GF-D8 (cell line): ENCODE data around the gene SNTG2.

Experiments used
- DNase-seq: peaks from one replicate; lab custom pipeline; 2025; lab: John Stamatoyannopoulos, UW

The SNTG2 gene

DNA sequence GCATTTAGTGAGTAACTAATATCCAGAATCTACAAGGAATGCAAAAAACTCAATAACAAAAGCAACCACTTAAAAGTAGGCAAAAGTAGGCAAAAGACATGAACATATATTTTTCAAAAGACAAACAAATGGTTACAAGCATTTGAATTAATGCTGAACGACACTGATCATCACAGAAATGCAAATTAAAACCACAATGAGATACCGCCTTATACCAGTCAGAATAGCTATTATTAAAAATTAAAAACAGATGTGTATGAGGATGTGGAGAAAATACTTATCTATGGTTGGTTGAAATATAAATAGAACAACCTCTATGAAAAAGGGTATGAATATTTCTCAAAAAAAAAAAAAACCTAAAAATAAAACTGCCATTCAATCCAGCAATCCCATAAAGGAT lies 51.7 kb downstream of the SNTG2 start:
- no peak for DNase-seq

DNA sequence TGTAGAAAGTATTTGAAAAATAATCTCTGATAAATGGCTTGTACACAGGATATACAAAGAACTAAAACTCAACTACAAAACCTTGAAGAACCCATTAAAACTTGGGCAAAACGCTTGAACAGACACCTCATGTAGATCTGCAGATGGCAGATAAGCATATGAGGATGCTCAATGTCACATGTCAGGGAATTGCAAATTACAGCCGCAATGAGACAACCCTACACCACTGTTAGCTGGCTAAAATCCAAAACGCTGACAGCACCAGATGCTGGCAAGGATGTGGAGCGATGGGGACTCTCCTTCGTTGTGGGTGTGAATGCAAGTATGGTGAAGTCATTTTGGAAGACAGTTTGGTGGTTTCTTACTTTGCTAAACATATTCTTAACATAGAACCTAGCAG lies 53.7 kb downstream of the SNTG2 start:
- DNase-seq, result no peak

DNA sequence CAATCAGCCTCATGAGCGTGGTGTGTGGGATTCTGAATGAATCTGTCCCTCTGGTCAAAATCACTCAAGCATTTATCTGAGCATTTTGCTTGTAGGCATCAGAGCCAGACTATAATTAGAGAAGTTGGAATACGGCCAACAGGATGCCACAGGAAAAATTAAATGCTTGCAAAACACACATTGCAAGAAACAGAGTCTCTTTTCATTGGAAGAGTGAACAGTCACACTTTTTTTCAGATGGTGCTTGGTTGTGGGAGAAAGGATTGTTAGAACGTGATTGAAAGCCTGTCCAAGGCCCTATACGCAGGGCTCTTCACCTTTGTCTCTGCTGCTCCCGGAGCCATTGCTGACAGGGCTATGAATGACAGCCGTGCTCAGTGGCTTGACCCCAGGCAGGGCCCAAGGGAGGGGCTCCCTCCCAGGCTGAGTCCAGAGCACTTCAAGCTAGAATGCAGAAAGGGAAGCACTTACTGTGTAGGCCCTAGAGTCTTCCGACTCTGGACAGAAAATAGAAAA lies 59.8 kb downstream of the SNTG2 start:
- peak; percentile 41 for DNase-seq

DNA sequence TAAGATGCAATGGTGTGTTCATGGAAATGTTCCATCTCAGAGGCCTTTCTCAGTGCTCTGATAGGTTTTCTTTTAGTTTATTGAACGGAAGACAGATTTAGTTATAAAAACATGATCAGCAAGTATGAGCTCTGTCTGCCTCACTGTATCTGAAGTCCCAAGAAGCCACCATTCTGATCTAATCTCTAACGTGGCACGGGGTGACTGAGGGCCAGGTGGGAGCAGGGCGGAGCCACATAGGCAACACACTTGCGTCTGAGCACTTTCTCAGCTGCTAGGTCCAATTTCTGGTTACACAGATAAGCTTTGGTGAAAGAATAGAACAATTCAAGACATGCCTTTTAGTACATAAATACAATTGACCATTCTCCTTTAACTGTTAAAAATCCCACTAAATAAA lies 60.4 kb downstream of the SNTG2 start:
- no peak for DNase-seq

DNA sequence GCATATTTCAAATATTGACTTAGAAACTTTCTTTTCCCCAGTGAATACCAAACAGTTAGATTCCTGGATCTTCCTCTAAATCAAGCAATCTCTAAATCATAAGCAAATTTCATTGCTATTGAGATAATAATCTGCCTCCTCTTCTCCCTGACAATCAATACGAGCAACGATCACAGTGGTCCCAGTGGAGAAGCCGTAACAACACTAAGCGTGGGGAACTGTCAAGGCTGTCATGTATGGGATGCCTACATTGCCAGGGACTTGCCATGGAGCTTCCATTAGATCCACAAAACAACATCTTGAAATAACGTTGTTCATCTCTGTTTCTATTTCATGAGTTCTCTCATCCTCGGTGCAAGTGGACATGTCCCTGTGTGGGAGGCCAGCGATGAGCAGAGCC lies 61.3 kb downstream of the SNTG2 start:
- no peak for DNase-seq

DNA sequence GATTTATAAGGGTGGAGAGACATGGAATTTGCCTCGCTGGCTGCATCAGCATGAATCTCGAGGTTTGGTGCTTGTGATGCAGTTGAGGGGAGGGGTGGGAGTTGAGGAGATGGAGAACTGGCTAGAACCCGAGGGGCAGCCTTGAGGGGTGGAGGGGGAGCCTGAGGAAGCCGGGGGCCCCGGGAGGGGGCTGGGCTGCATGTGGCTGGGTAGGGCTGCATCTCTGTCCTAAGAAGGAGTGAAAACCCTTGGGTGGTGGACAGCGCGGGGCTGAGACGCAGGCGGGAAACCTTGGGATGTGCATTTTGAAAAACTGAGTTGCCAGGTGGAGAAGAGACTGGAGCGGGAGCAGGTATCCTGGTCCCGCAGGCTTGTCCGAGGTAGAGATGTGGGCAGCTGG lies 64.2 kb downstream of the SNTG2 start:
- DNase-seq, result no peak

DNA sequence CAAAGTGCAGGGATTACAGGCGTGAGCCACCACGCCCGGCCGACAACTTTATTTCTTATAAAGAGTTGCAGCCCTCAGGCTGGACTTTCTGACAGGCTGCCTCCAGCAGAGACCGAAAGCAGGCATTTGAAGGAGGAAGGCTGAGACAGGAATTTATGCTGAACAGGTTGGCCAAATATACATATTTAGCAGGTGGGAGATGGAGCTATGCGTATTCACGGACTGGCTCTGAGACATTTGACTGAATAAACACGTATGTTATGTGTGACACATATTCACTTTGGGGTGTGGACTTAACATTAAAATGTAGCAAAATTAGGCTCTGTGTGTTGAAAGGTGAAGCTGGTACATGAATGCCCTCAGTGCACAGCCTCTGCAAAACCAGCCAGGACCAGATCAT lies 65.9 kb downstream of the SNTG2 start:
- DNase-seq, result no peak

DNA sequence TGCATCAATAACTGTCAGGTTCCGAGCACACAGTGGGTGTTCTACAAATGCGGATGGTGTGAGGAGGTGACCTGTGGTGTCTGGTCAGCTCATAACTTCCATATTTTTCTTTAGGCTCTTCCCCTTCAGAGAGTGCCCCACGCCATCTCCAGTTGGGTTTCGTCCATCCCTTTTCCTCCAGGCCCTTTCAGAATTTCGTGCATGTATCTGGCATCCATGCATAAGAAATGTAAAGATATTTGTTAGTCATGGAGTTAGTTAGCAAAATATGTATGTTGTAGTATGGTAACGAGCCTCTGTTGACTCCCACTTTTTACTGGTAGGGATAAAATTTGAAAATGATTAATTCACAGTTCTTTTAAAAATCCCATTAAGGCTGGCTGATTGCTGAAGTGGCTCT lies 67.2 kb downstream of the SNTG2 start:
- DNase-seq, result no peak

DNA sequence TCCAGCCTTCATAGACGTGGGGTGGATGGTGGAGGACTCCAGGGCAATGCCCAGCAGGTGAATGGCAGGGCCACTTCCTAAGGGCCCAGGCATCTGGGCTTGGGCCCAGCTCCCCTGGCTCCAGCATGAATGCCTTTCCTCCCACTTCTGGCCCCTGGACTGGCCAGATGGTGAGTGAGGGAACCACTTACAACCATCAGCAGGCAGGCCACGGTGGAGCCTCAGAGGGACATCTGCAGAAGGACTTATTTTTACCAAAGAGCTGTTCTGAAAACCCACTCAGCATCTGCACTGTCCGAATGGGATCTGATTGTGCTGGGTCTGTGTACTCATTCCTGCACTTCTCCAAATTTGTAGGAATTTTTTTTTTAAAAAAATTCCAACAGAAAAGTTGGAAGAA lies 69.6 kb downstream of the SNTG2 start:
- no peak for DNase-seq

DNA sequence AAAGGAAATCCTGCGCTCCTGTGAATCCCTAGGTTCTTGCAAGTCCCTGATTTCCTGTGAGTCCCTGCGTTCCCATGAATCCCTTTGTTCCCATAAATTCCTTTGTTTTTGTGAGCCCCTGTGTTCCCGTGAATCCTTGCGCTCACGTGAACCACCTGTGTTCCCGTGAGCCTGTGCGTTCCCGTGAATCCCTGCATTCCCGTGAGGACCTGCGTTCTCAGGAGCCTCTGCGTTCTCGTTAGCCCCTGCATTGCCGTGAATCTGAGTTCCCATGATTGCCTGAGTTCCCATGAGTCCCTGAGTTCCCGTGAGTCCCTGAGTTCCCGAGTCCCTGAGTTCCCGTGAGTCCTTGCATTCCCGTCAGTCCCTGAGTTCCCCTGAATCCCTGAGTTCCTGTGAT lies 71.5 kb downstream of the SNTG2 start:
- no peak for DNase-seq

DNA sequence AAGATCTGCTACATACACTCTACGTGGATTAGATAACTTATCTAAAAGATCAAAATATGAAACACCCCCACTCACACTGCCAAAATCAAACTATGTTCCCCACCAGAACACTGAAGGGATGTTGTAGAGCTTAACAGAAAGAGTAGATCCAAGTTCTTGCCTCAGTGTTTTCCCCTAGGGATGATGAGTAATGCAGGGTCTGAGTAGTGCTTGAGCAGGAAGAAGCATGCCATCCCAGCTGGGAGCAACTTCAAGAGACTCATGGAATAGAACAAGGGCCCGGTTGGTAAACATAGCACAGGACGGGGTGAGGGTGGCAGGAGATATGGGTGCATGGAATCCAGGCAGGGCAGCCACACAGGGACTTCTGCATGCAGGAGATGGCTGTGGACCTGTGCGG lies 74.3 kb downstream of the SNTG2 start:
- no peak for DNase-seq

DNA sequence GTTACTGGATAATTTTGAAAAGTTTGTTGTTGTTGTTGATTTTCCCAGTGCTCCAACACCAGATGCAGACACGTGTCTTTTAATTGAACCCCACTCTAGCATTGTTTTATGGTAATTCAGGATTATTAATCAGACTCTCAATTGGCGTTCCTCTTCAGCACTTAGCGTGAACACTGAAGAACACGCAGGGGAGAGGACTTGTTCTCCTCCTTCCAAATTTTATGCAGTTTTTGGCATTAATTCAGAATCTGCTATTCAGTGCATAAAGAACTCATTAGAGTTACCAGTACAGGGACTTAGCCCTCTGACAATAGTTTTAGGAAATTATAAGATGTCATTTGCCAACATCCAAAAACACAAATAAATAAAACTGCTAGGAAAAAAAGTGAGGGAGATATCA lies 75.5 kb downstream of the SNTG2 start:
- DNase-seq, result no peak

DNA sequence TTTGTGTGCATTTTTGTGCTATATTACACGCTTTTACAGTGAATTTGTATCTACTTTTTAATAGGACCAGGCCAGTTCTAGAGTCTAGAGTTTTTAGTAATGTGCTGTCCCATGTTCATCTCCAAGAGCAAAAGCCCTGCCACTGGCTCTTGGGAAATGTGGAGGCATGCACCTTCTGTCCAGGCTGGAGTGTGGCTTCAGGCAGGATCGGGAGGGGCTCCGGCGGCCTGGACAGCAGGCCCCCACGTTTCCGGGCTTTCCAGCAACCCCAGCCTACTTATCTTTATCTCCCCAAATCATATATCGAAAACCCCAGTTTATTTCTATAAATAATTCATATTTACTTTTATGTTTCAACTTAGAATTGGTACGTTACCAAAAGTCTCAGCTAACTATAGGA lies 78.2 kb downstream of the SNTG2 start:
- DNase-seq, result no peak

DNA sequence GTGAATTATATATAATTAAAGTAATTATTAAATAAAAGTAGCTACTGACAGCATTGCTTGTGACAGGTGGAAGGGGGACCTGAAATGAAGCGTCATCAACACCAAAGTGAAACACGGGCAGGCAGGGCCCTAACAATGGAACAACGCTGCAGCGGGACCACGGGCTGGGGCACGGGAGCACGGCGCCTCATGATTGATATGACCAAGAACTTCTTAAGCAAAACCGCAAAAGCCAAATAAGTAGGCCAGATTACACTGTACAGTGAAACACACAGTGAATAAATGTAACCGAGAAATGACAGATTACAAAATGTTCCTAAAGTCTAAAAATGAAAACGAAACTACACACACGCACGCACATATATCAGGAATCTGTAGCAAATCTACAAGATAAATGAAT lies 81.4 kb downstream of the SNTG2 start:
- no peak for DNase-seq

DNA sequence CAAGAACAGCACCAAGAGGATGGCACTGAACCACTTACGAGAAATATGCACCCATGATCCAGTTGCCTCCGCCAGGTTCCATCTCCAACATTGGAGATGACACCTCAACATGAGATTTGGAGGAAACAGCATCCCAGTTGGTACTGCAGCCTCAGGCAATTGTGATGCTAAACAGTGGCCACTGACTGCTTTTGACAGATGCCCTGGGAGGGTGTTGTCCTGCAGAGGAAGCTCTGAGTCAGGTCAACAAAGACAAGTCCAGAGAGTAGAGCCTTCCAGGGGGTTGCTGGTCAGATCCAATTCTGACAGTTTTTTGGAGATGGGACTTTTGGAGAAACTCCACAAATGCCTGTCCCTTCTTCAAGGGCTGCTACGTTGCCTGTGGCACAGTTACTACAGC lies 82.4 kb downstream of the SNTG2 start:
- no peak for DNase-seq

DNA sequence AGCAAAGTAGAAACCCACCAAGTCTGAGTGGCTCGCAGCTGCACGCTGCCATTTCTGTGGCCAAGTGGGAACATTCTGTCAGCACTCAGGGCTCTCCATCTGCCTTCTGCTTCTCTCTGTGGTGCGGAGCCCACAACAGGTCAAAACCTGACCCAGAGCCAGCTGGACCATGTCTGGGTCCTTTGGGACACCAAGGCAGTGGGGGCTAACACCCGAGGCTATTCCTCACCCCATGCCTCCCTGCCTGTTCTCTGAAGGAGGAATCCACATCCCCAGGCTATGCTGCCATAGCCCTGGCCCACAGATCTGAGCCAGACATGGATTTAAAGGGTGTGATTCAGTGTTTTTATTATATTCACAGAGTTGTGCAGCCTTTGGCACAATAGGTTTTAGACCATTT lies 86.4 kb downstream of the SNTG2 start:
- DNase-seq, result no peak

DNA sequence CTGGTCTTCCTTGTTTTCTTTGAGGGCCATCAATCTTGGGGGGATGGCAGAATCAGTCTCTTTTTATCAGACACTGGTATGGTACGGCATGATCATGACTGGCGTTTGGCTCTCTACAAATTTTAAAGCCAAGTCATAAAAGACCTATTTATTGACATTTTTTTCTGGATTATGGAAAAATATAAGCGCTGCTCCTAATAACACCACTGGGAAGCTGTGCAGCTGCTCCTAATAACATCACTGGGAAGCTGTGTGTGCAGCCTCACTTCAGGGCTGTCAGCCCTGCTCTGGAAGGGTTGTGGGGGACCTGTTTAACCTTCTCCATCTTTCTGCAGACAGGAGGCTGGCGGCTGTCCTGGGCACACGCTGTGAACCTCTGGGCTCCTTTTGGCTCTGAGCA lies 88.9 kb downstream of the SNTG2 start:
- no peak for DNase-seq

DNA sequence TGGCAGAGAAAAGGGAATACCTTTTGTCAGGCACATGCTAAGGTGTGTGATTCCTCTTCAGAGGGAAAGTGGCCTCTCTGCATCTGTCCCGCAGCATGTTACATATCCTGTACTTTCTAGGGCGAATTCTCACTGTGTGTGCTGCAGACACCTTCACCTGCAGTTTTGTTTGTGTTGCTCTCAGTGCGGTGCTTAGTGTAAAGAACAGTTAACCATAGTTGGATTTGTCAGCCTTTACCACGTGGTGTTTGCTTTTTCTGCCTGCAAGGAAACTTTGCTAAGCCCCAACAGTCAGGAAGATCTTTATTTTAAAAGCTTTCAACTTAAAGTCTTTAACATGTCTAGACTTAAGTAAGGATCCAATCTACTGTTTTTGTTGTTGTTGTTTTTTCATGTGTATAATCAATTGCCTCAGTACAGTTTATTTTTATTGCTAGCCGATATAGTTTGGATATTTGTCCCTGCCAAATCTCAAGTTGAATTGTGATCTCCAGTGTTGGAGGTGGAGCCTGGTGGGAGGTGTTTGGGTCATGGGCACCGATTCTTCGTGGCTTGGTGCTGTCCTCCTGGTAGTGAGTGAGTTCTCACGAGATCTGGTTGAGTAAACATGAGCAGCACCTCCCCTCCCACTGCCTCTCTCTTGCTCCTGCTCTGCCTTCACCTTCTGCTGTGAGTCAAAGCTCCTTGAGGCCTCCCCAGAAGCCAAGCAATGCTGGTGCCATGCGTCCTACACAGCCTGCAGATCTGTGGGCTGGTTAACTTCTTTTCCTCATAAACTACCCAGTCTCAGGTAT lies 90.6 kb downstream of the SNTG2 start:
- DNase-seq, result no peak

DNA sequence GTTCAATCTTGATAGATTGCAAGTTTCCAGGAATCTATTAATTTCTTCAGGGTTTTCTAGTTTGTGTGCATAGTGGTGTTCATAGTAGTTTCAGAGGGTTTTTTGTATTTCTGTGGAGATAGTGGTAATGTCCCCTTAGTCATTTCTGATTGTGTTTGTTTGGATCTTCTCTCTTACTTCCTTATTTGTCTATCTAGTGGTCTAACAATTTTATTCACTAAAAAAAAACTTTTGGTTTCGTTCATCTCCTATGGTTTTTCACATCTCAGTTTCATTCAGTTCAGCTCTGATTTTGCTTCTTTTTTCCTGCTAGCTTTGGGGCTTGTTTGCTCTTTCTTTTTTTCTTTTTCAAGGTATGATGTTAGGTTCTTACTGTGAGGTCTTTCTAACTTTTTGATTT lies 94.5 kb downstream of the SNTG2 start:
- no peak for DNase-seq

DNA sequence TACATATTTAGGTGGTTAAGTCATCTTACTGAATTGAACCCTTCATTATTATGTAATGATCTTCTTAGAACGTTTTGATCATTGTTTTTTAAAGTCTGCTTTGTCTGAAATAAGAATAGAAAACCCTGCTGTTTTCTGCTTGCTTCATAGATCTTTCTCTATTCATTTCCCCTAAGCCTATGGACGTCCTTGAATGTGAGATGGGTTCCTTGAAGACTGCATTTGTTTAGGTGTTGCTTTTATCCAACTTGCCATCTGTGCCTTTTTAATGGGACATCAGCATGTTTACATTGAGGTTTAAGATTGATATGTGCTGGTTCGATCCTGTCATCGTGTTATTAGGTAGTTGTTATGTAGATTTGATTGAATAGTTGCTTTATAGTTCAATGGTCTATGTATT lies 95.4 kb downstream of the SNTG2 start:
- DNase-seq, result no peak

DNA sequence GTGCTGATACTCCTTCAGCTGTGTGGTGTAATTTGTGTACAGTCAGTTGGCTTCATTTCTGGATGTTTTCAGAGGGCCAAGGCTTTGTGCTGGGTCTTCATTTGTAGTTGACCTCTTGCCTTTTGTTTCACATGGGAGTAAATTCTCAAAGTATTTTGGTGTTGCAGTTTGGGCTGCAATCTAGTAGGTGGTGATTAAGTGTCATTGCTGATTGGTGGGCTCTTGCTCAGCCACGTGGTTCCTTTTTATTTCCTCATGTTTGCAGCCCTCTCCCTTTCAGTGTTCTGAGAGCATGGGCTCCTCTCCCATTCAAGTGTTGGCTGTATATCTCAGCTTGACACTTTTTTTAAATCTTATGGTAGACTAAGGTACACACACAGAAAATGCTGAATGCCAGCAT lies 96.8 kb downstream of the SNTG2 start:
- DNase-seq, result no peak

DNA sequence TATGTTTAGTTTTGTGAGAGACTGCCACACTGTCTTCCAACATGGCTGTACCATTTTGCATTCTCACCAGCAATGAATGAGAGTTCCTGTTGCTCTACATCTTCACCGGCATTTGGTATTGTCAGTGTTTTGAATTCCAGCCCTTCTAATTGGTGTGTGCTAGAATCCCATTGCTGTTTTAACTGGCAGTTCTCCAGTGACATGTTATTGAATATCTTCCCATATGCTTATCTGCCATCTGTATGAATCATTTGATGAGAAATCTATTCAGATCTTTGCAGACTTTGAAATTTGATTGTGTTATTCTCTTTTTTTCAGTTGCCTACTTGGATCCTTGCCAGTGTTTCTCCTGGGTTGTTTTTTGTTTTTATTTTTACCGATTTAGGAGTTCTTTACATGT lies 99.0 kb downstream of the SNTG2 start:
- DNase-seq, result no peak

DNA sequence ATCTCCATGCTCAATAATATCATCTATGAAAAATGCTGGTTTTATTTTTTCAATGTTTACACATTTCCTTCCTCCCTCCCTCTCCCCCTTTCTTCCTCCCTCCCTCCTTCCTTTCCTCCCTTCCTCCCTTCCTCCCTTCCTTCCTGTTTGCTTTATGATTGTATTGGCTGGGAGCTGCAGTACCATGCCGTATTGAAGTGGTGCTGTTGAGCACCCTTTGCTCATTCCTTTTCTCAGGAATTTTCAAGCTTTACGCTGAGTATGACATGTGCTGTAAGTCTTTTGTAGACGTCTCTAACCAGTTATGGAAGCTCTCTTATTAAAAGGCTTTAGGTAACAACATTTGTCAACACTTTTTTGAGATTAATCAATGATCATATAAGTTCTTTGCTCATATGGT lies 100.4 kb downstream of the SNTG2 start:
- no peak for DNase-seq

DNA sequence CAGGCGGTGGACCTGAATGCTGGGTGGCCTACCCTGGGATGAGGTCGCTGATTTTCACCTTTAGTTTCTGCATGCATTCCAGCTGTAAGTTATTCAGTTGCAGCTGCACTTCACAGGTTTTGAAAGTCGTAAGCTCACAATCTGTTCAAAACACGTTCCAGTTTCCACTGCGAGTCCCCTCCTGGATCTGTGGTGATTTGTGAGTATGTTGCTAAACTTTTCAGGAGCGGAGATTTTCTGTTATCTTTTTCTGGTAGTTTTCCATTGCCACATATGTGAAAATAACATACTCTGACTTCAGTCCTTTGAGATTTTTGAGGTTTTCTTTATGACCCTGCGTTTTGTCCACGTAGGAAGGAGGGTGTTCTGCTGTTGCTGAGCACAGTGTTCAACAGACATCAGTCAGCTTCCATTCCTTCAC lies 102.1 kb downstream of the SNTG2 start:
- no peak for DNase-seq
